Measurements from ENCODE around the gene ETFDH. TPM values are rescaled to one million over a fixed set of nuclear protein-coding genes. Genes with fewer than 3 reads are reported as not detected.
"Not testable (repeated sequence)": the region's sequence is repeated elsewhere in the genome, so short reads cannot be mapped to it uniquely, and the experiment has no call there.

The ETFDH gene
- total and polyA plus RNA-seq, 2 donors (not counting 1 experiment from before 2014, with no cell fraction given): 34.8 to 38.6 TPM

DNA sequence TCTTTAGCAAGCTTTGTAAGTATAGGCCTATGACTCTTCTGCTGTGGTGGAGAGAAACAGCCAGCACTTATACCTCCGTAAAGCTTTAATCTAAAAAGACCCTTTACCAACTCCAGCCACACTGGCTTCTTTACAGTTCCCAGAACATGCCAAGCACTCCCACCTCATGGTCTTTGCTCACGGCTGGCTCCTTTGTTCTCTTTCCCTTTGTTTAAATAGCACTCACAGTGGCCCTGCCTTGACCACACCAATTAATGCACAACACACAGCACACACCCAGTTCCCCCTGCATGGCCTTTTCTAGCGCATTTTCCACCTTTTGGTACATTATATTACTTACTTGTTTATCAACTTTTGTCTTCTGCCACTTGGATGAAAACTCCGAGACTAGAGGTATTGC, 32.2 kb downstream of the ETFDH start:
- no peak overlapping the region for H3K4me2 ChIP-seq (ENCODE audit: extremely low read depth, insufficient read depth, low read length)
- TF ChIP-seq EZH2 (IDR thresholded peaks at IDR 0.05; ENCODE audit: low read length, missing control alignments): no peak
- TF ChIP-seq, protein P1, sequence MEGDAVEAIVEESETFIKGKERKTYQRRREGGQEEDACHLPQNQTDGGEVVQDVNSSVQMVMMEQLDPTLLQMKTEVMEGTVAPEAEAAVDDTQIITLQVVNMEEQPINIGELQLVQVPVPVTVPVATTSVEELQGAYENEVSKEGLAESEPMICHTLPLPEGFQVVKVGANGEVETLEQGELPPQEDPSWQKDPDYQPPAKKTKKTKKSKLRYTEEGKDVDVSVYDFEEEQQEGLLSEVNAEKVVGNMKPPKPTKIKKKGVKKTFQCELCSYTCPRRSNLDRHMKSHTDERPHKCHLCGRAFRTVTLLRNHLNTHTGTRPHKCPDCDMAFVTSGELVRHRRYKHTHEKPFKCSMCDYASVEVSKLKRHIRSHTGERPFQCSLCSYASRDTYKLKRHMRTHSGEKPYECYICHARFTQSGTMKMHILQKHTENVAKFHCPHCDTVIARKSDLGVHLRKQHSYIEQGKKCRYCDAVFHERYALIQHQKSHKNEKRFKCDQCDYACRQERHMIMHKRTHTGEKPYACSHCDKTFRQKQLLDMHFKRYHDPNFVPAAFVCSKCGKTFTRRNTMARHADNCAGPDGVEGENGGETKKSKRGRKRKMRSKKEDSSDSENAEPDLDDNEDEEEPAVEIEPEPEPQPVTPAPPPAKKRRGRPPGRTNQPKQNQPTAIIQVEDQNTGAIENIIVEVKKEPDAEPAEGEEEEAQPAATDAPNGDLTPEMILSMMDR (conservative IDR thresholded peaks at IDR 0.05 in 1 of 2, IDR thresholded peaks at IDR 0.05 in 1 of 2; ENCODE audit: low read depth in 1 of 2, low read length in 2 of 2): no peak
- no peak overlapping the region for H3K4me3 ChIP-seq (replicated peaks in 1 of 4; ENCODE audit: control extremely low read depth in 1 of 4, insufficient read depth in 1 of 4, low read depth in 3 of 4, low read length in 4 of 4)
- DNase-seq (ENCODE audit: low read depth in 2 of 2): no peak
- no peak overlapping the region for H3K27ac ChIP-seq (ENCODE audit: insufficient read depth, low read length)
- no peaks in the 10 kb centered on the region for H3K4me1 ChIP-seq (ENCODE audit: control insufficient read depth, extremely low read depth, insufficient read depth, low read length)
- no peaks in the 10 kb centered on the region for H3K36me3 ChIP-seq (ENCODE audit: control insufficient read depth, insufficient read depth, low read length)
- H3K9ac ChIP-seq (ENCODE audit: insufficient read depth, low read length): no peak overlapping the region
- H4K20me1 ChIP-seq (ENCODE audit: control insufficient read depth, extremely low read depth, insufficient read depth, low read length): no peaks in the 10 kb centered on the region
- no peak overlapping the region for H2AFZ ChIP-seq (ENCODE audit: low read length)
- no peaks in the 10 kb centered on the region for H3K9me3 ChIP-seq (ENCODE audit: control insufficient read depth, insufficient read depth, low read depth, low read length)
- no peaks in the 10 kb centered on the region for H3K27me3 ChIP-seq (ENCODE audit: control insufficient read depth, insufficient read depth, low read length)
- no peaks in the 10 kb centered on the region for H3K79me2 ChIP-seq (ENCODE audit: control insufficient read depth, insufficient read depth, low read length)

DNA sequence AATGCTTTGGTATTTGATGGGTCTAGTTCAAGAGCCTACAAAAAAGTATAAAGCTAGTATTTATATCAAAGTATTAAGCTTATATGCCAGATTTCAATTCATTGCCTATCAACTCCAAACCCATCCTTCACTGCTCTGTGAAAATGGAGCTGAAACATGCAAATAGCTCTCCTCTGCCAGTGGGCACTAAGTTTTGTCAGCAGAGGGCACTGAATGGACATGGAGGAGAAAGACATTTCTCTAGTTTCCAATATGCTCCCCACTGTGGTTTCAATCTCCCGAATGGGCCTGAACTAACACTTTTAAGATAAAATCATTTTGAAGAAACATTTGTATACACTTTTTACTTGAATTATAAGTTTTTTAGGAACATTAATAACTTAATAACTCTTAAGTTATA, 38.7 kb downstream of the ETFDH start:
- Histone ChIP-seq H3K27me3 (ENCODE audit: control insufficient read depth, insufficient read depth, low read length) (no peaks in the 10 kb centered on the region), H3K4me2 (ENCODE audit: extremely low read depth, insufficient read depth, low read length) (no peak overlapping the region), H3K9me3 (ENCODE audit: control insufficient read depth, insufficient read depth, low read depth, low read length) (no peaks in the 10 kb centered on the region), H3K9ac (ENCODE audit: insufficient read depth, low read length) (no peak overlapping the region), H3K79me2 (ENCODE audit: control insufficient read depth, insufficient read depth, low read length) (no peaks in the 10 kb centered on the region), H2AFZ (ENCODE audit: low read length) (no peak overlapping the region), H4K20me1 (ENCODE audit: control insufficient read depth, extremely low read depth, insufficient read depth, low read length) (no peaks in the 10 kb centered on the region), H3K36me3 (ENCODE audit: control insufficient read depth, insufficient read depth, low read length) (no peaks in the 10 kb centered on the region), H3K4me1 (ENCODE audit: control insufficient read depth, extremely low read depth, insufficient read depth, low read length) (no peaks in the 10 kb centered on the region), H3K27ac (ENCODE audit: insufficient read depth, low read length) (no peak overlapping the region), H3K4me3 (replicated peaks in 1 of 4; ENCODE audit: control extremely low read depth in 1 of 4, insufficient read depth in 1 of 4, low read depth in 3 of 4, low read length in 4 of 4) (no peak overlapping the region)
- no peak for TF ChIP-seq EZH2 (IDR thresholded peaks at IDR 0.05; ENCODE audit: low read length, missing control alignments)
- TF ChIP-seq, protein P1 (conservative IDR thresholded peaks at IDR 0.05 in 1 of 2, IDR thresholded peaks at IDR 0.05 in 1 of 2; ENCODE audit: low read depth in 1 of 2, low read length in 2 of 2): peak in 1 of 2 donors; percentile 19
- peak; percentile 14 to 18 for DNase-seq (ENCODE audit: low read depth in 2 of 2)

DNA sequence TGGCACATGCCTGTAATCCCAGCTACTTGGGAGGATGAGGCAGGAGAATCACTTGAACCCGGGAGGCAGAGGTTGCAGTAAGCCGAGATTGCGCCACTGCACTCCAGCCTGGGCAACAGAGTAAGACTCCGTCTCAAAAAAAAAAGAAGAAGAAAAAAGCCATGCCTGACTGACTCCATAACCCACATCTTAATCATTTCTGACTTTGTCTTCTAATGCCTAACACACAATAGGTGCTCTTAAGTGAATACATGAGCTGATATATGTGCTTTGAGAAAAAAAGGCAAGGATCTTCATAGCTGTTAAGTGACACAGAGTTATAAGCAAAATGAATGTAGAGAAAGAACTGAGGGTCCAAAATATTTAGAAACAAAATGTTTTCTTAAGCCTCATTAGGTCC, 40.5 kb downstream of the ETFDH start:
- H3K9ac ChIP-seq (ENCODE audit: insufficient read depth, low read length); H2AFZ ChIP-seq (ENCODE audit: low read length); H3K36me3 ChIP-seq (ENCODE audit: control insufficient read depth, insufficient read depth, low read length); H3K4me2 ChIP-seq (ENCODE audit: extremely low read depth, insufficient read depth, low read length); H4K20me1 ChIP-seq (ENCODE audit: control insufficient read depth, extremely low read depth, insufficient read depth, low read length); H3K4me1 ChIP-seq (ENCODE audit: control insufficient read depth, extremely low read depth, insufficient read depth, low read length); H3K9me3 ChIP-seq (ENCODE audit: control insufficient read depth, insufficient read depth, low read depth, low read length); H3K27ac ChIP-seq (ENCODE audit: insufficient read depth, low read length); H3K4me3 ChIP-seq (replicated peaks in 1 of 4; ENCODE audit: control extremely low read depth in 1 of 4, insufficient read depth in 1 of 4, low read depth in 3 of 4, low read length in 4 of 4); H3K27me3 ChIP-seq (ENCODE audit: control insufficient read depth, insufficient read depth, low read length); H3K79me2 ChIP-seq (ENCODE audit: control insufficient read depth, insufficient read depth, low read length); DNase-seq (ENCODE audit: low read depth in 2 of 2): not testable (repeated sequence)

Data from fibroblast of lung (primary cell).